ENCODE data around the gene ATP8A2.

- TF ChIP-seq CTCF (IDR thresholded peaks at IDR 0.05) (no peak), POLR2AphosphoS5 (IDR thresholded peaks at IDR 0.05; ENCODE audit: low read depth, low read length) (no peak), TCF7L2 (IDR thresholded peaks at IDR 0.05; ENCODE audit: low read depth, low read length) (no peak), SIN3A (IDR thresholded peaks at IDR 0.05; ENCODE audit: borderline replicate concordance, insufficient read depth, low read depth, low read length) (no peak)
These were observed 658.6 kb downstream of the ATP8A2 start for GRCh38 chr13:26030331-26030730.

All from Panc1 (cell line).